ENCODE data around the gene CCDC13.

DNA sequence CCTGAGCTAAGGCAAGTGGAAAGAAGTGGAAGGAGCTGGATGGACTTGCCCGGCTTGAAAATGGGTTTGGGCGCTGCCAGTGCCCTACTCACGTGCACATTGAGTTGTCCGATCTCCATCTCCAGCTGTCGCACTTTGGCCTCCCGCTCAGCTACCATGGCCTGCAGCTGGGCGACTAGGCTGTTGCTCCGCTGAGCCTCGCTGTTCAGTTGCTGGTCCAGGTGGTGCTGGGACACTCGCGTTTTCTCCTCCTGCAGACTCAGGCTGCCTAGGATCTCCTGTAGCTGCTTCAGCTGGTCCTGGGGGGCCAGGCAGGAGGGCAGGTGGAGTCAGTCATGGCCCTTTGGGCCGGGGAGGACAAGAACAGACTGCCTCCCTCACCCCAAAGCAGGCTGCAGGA lies 37.4 kb downstream of the CCDC13 start:
- TF ChIP-seq POLR2A (IDR thresholded peaks at IDR 0.05; ENCODE audit: low read length) (no peak), GATA1 (IDR thresholded peaks at IDR 0.05; ENCODE audit: low read depth, low read length) (no peak)

All from erythroblast (primary cell).